Spinal cord (tissue), 10 donors: ENCODE data around the gene IL37. TPM values are rescaled to one million over a fixed set of nuclear protein-coding genes. Genes with fewer than 3 reads are reported as not detected.
"Not testable (repeated sequence)": the region's sequence is repeated elsewhere in the genome, so short reads cannot be mapped to it uniquely, and the experiment has no call there.

Experiments used
- DNase-seq, 6 donors: peaks; one replicate each; pipeline versions ENCODE4 v3.0.0 to v3.0.0-alpha.2; 2013 to 2015; ENCODE audit warnings: low spot score in 6 of 6, low read depth in 4 of 6
- H3K27ac ChIP-seq: one replicate; pipeline ENCODE4 v1.5.1; 2013; ENCODE audit warnings: low read depth, low read length, control low read depth
- H3K27me3 ChIP-seq: one replicate; pipeline ENCODE4 v1.6.1; 2013; ENCODE audit warnings: low read length; ENCODE audit not compliant: control insufficient read depth, insufficient read depth
- H3K36me3 ChIP-seq: one replicate; pipeline ENCODE4 v1.6.1; 2013; ENCODE audit warnings: low read length; ENCODE audit not compliant: control insufficient read depth, insufficient read depth
- H3K4me1 ChIP-seq: one replicate; pipeline ENCODE4 v1.6.1; 2013; ENCODE audit warnings: low read length; ENCODE audit not compliant: control insufficient read depth, insufficient read depth
- H3K4me3 ChIP-seq: one replicate; pipeline ENCODE4 v1.5.1; 2013; ENCODE audit warnings: low read depth, low read length, control low read depth
- H3K9me3 ChIP-seq: one replicate; pipeline ENCODE4 v1.6.1; 2013; ENCODE audit warnings: low read length; ENCODE audit not compliant: control insufficient read depth, insufficient read depth
- WGBS: methylation state at CpG from one replicate; pipeline ENCODE4 v1.1.5; 2013; ENCODE audit warnings: missing lambda C conversion rate; ENCODE audit not compliant: insufficient coverage; 5-methylcytosine and 5-hydroxymethylcytosine counted together
- polyA plus RNA-seq, 2 donors: library from polyadenylated mRNA; unstranded; fragments of 120-200 nt; gene quantifications; one replicate each; pipeline ENCODE4 v1.2.1, GENCODE V29; 2013; ENCODE audit not compliant: insufficient read length in 2 of 2
- total RNA-seq, 2 donors: library from RNA; depleted of rRNA in 1 of 2; stranded (reverse); fragments of 120-200 nt in 1 of 2; fragments of >200 nt in 1 of 2; gene quantifications; one replicate each; pipeline versions ENCODE4 v1.2.3 to v1.2.4, GENCODE V29; 2013 to 2014
- donor health status: healthy.

IL37 gene
- total and polyA plus RNA-seq, 4 donors = 0.28 TPM; not detected in 3

DNA sequence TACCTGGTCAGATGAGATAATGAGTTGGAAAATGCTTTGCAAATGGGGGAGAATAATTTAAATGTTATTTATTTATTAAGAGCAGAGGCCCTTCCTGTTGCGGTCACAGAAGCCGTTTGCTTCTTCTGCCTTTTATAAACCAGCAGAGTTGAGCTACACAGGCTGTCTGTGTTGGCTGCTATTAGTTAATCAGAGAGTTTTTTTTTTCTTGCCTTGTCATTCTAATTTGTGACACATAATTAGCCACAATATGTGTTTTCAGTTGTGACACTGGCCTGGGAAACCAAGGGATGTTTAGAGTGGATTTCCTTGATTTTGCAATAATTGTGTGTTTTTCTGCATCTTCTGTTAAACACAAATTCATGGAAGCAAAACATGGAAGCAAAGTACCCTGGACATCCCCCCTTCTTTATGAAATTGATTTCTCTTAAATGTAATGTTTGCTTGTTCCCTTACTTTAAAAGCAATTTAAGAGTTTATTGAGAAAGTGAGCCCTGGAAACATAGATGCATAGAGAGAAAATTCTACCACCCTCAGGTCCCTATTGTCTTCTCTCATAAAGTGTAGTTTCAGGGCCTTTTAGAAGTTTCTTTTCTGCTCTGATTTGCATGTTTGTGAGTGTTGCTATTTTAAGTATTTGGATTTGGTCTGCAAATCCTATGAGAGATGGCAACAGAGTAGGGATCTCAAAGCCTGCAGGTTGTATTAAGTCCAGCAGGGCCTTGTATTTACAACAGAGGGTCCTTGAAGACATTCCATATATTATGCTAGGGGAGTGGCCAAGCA is 22.8 kb upstream of the IL37 start:
- H3K36me3 ChIP-seq = no peaks in the 10 kb centered on the region
- no peaks in the 10 kb centered on the region for H3K9me3 ChIP-seq
- no peaks in the 10 kb centered on the region for H3K27me3 ChIP-seq
- no peak overlapping the region for H3K4me3 ChIP-seq
- no peak for DNase-seq
- H3K27ac ChIP-seq = no peak overlapping the region
- H3K4me1 ChIP-seq = no peaks in the 10 kb centered on the region
- WGBS = no CpG with 5 or more reads among the region's 2 CpGs

GRCh38 chr2:112889976-112890375 is 21.0 kb upstream of the IL37 start:
- Histone ChIP-seq H3K4me1 (no peaks in the 10 kb centered on the region), H3K9me3 (no peaks in the 10 kb centered on the region), H3K27me3 (no peaks in the 10 kb centered on the region), H3K36me3 (no peaks in the 10 kb centered on the region), H3K4me3 (no peak overlapping the region), H3K27ac (no peak overlapping the region)
- no CpG with 5 or more reads among the region's 1 CpG for WGBS
- DNase-seq = peak in 1 of 6 donors; percentile 14

GRCh38 chr2:112891385-112891831 is 19.6 kb upstream of the IL37 start:
- Histone ChIP-seq H3K27ac (no peak overlapping the region), H3K4me1 (no peaks in the 10 kb centered on the region), H3K36me3 (no peaks in the 10 kb centered on the region), H3K9me3 (no peaks in the 10 kb centered on the region), H3K27me3 (no peaks in the 10 kb centered on the region), H3K4me3 (no peak overlapping the region)
- 100% methylated on average over 5 of the region's 6 CpGs for WGBS
- DNase-seq = no peak

DNA sequence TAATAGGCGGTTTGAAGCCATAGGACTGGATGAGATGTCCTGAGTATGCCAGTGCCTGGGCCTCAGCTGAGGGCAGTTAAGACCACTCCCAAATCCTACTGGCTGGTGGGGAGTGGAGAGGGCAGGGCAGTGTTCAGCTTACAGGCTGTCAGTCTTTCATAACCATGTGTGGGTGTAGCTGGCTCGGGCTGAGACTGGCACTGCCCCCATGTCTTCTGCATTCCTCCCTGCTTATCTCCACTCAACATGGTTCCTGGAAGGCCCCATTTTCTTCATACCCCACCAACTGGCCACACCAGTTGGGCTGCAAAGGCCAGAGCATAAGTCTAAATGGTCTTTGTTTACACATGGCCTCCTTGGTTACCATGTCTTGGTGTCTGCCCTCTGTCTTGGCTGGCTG is 17.2 kb upstream of the IL37 start:
- no peak overlapping the region for H3K4me3 ChIP-seq
- no peaks in the 10 kb centered on the region for H3K27me3 ChIP-seq
- no peaks in the 10 kb centered on the region for H3K4me1 ChIP-seq
- H3K36me3 ChIP-seq = no peaks in the 10 kb centered on the region
- WGBS = no CpG with 5 or more reads among the region's 2 CpGs
- no peaks in the 10 kb centered on the region for H3K9me3 ChIP-seq
- no peak overlapping the region for H3K27ac ChIP-seq
- no peak for DNase-seq

GRCh38 chr2:112896909-112897623 is 13.9 kb upstream of the IL37 start:
- DNase-seq = no peak
- 78% methylated on average over 4 of the region's 8 CpGs for WGBS
- no peaks in the 10 kb centered on the region for H3K9me3 ChIP-seq

DNA sequence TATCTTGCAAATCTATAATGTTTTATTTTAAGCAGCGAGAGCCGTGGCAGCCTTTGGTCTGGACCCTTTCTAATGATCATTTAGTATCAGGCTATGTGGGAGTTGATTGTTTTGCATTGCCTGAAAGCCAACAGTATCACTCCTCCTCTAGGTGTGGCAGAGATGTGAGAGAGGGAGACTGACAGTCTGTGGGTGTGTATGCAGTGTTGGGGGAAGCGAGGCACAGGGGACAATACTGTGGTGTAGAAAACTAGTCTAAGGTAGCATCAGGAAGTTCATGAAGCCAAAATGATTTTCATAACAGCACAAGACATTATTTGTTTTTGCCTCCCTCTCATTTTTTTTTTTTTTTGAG is 13.4 kb upstream of the IL37 start:
- no peaks in the 10 kb centered on the region for H3K36me3 ChIP-seq
- H3K4me1 ChIP-seq = no peaks in the 10 kb centered on the region
- H3K27me3 ChIP-seq = no peaks in the 10 kb centered on the region
- 100% methylated on average over 1 of the region's 3 CpGs for WGBS
- H3K9me3 ChIP-seq = no peaks in the 10 kb centered on the region
- DNase-seq = no peak
- no peak overlapping the region for H3K27ac ChIP-seq
- no peak overlapping the region for H3K4me3 ChIP-seq

More at GRCh38 chr2:112896909-112897623, 13.9 kb upstream of the IL37 start:
- Histone ChIP-seq H3K4me1 (no peaks in the 10 kb centered on the region), H3K4me3 (no peak overlapping the region), H3K27ac (no peak overlapping the region), H3K27me3 (no peaks in the 10 kb centered on the region), H3K36me3 (no peaks in the 10 kb centered on the region)

- not testable (repeated sequence) for H3K27me3 ChIP-seq, H3K9me3 ChIP-seq, H3K4me3 ChIP-seq, DNase-seq, H3K27ac ChIP-seq, H3K4me1 ChIP-seq, H3K36me3 ChIP-seq
- no CpG with 5 or more reads among the region's 3 CpGs for WGBS
These were observed 9.4 kb upstream of the IL37 start for GRCh38 chr2:112901431-112902065.

- H3K4me3 ChIP-seq = no peak overlapping the region
- DNase-seq = peak in 1 of 6 donors; percentile 60
- H3K27me3 ChIP-seq = no peaks in the 10 kb centered on the region
- H3K4me1 ChIP-seq = no peaks in the 10 kb centered on the region
- H3K27ac ChIP-seq = no peak overlapping the region
- no peaks in the 10 kb centered on the region for H3K9me3 ChIP-seq
- no CpG with 5 or more reads among the region's 2 CpGs for WGBS
- H3K36me3 ChIP-seq = no peaks in the 10 kb centered on the region
These were observed 8.1 kb upstream of the IL37 start for GRCh38 chr2:112902816-112903215.

DNA sequence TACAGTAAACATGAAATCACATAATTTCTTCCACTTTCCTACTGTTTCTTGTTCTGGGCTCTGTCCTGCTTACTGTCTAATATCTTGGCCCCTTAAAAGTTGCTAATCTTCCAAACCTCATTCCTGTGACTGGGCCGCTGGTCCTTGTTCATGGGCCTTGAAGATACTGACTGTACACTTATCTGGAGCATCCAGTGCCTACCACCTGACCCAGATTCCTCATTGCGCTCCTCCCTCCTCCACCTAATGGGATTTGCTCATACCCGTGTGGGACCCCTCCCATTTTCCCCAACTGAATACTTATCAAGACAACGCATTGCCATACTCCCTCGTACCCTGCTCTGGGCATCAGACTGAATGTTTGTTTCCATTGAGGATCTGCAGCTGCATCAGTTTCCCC is 6.1 kb upstream of the IL37 start:
- no peak for DNase-seq
- WGBS = 79% methylated on average over 5 of the region's 5 CpGs
- Histone ChIP-seq H3K27me3 (no peaks in the 10 kb centered on the region), H3K4me3 (no peak overlapping the region), H3K27ac (no peak overlapping the region), H3K4me1 (no peaks in the 10 kb centered on the region), H3K36me3 (no peaks in the 10 kb centered on the region), H3K9me3 (no peaks in the 10 kb centered on the region)
